GM21447 (cell line): ENCODE measurements around the gene TBC1D9B.
"Not testable (repeated sequence)": the region's sequence is repeated elsewhere in the genome, so short reads cannot be mapped to it uniquely, and the experiment has no call there.

ENCODE experiments used
- ATAC-seq: cut with Tn5 transposase; IDR thresholded peaks from one replicate; pipeline ENCODE4 v1.9.1; 2021; ENCODE audit not compliant: unreplicated experiment

TBC1D9B gene

GRCh38 chr5:179886190-179886911 lies 21.3 kb downstream of the TBC1D9B start:
- ATAC-seq, result no peak

DNA sequence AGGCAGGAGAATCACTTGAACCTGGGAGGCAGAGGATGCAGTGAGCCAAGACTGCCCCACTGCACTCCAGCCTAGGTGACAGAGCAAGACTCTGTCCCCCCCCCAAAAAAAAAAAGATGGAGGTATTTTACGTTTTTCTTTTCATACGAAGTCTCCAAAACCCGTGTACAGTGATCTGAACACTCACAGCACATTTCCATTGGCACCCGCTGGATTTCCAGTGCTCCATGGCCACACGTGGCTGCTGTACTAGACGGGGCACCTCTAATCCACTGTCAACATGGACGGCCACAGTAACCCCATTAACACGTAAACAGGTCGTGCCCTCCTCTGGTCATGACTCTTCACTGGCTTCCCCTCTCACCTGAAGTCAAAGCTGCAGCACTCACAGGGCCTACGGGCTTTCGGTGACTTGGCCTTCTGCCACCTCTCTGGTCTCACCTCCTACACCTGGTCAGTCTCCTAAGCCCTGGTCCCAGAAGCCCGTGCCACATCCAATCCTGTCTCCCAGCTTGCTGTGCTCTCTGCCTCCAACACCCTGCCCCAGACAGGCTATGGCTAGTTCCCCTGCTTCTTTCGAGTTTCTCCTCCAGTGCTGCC lies 22.1 kb downstream of the TBC1D9B start:
- no peak for ATAC-seq

DNA sequence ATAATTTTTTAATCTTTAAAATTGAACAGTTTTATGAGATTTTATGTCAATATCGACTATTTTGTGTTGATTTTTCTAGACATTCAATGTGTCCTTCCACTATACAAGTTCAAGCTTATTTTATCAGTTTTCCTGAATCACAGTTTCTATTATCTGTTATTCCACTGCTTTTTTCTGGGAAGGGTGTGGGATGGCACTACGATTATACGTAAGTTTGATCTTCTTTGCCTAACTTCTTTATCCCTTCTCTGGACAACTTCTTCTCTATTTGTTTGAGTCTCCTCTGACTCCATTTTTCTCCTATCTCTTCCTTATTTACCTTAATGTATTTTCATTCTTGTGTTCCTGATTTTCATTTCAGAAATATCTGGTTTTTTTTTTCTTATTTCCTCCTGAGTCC lies 24.5 kb downstream of the TBC1D9B start:
- ATAC-seq, result no peak

- no peak for ATAC-seq
These were observed 25.4 kb downstream of the TBC1D9B start for GRCh38 chr5:179882338-179882737.

GRCh38 chr5:179880848-179881590 lies 26.7 kb downstream of the TBC1D9B start:
- ATAC-seq, result no peak

DNA sequence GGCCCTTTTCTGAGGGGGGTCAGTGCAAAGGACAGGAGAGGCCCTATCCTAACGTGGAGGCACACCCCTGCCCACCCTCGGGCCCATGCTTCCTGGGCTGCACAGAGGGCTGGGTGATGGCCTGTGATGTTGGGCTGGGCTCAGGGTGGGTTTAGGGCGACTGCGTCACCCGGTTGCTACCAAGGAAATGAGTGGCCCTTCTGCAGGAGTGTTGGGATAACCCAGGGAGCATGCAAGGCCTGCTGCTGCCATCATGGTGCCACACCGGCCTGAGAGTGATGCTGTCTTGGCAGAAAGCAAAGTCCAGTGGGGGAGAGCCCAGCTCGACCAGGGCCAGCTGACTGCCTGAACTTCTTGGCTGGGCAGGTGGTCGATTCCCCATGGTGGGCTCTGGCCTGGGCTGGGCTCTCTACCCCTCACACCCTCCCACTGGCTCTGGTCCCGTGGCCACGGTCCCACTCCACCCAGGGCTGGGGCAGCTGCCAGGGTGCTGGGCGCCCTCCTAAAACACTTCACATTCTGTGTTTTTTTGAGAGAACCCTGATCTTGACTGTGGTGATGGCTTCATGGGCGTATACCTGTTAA lies 27.5 kb downstream of the TBC1D9B start:
- ATAC-seq, result no peak

GRCh38 chr5:179879690-179880010 lies 28.0 kb downstream of the TBC1D9B start:
- no peak for ATAC-seq

DNA sequence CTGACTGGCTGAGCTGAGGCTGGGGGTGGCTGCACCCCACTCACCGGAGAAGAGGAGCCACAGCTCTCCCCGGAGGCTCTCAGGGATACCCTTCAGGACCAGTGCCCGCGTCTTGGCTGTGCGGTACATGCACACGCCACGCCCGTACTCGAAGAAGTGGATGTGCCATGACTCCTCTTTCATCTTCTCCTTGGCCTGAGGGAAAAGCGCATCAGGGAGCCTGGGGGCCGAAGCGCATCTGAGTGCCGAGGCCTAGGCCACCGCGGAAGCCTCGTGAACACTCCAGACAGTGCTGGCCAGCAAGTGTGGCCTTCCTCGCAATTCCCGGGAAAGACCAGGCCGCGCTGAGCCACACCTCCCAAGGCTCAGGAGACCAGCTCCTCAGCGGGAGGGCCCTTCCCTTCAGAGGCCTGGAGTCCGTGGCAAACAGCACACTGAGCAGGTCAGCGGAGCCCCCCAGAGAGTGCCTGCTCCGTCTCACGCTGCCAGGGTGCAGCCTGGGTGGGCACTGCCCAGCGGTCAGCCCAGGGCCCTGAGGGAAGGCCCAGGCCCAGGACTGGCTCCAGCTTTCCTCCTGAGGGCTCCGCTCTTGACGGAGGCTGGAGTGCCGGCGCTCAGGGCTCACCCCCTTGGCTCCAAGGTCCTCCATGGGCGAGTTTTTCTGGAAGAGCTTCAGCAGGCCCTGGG lies 28.6 kb downstream of the TBC1D9B start:
- ATAC-seq, result no peak

- no peak for ATAC-seq
These were observed 29.3 kb downstream of the TBC1D9B start for GRCh38 chr5:179878222-179879002.

- ATAC-seq, result no peak
These were observed 31.1 kb downstream of the TBC1D9B start for GRCh38 chr5:179876610-179876952.

- no peak for ATAC-seq
These were observed 31.7 kb downstream of the TBC1D9B start for GRCh38 chr5:179875741-179876609.

GRCh38 chr5:179874536-179875292 lies 33.0 kb downstream of the TBC1D9B start:
- ATAC-seq, result no peak

GRCh38 chr5:179874136-179874535 lies 33.6 kb downstream of the TBC1D9B start:
- no peak for ATAC-seq

DNA sequence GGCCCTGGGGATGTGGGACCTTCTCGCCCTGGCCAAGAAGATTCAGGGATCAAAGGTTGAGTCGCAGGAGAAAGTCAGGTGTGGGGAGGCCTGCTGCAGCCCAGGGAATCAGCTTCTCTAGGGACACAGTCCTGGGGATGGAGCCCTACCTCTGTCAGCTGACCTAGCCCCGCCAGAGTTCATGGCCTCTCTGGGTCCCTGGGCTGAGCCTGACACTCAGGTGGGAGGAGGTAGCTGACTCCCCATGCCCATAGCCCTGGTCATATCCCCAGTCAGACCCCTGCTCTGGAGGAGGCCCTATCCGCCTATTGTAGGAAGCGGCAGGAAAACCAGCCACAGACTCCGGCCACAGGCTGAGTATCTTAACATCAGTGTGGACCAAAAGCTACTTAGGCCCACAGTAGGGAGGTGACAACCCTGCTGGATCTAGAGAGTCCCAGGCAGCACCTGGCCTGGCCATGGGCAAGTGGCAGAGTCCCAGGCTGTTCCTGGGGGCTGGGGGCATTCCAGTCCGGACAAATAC lies 34.0 kb downstream of the TBC1D9B start:
- no peak for ATAC-seq

GRCh38 chr5:179872828-179873575 lies 34.7 kb downstream of the TBC1D9B start:
- ATAC-seq, result no peak

DNA sequence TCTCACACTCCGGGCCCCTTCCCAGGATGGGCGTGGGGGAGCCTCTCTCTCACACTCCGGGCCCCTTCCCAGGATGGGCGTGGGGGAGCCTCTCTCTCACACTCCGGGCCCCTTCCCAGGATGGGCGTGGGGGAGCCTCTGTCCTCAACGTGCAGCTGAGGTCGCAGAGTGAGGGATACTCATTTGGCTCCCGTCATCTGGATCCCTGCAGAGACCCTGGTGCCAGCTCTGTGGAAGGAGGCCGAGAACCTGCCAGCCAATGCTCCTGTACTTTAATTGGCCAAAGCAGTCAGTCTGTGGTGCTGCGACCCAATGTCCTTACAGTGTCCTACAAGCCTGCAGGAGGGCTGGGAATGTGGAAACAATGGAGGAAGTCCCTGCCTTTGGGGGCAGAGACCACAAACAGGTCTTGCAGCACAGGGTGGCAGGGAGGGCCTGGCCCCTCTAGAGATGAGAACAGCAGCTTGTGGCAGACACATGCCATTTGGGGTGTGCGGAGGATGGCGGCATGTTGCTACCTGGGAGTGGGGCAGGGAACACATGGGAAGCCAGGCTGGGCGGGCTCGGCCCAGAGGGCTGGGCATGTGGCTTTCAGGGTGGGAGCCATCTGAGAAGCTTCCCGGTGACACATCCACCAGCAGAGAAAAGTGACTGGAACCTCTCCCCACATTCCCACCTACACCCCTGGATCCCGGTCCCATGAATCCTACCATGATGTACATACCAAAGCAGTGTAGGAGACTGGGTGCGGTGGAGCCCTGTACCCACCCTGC lies 35.5 kb downstream of the TBC1D9B start:
- no peak for ATAC-seq

DNA sequence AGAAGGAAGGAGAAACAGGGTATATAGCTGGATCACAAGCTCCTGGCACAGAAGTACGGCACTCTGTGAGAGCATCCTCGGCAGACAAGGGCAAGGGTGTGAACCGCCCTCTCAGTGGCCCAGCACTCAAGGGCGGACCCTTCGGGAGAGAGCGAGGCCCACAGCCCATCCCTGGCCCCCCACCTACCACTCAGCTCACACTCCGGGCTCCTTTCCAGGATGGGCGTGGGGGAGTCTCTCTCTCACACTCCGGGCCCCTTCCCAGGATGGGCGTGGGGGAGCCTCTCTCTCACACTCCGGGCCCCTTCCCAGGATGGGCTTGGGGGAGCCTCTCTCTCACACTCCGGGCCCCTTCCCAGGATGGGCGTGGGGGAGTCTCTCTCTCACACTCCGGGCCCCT lies 36.2 kb downstream of the TBC1D9B start:
- not testable (repeated sequence) for ATAC-seq
